ENCODE measurements around the gene OR7C1.

OR7C1 gene

DNA sequence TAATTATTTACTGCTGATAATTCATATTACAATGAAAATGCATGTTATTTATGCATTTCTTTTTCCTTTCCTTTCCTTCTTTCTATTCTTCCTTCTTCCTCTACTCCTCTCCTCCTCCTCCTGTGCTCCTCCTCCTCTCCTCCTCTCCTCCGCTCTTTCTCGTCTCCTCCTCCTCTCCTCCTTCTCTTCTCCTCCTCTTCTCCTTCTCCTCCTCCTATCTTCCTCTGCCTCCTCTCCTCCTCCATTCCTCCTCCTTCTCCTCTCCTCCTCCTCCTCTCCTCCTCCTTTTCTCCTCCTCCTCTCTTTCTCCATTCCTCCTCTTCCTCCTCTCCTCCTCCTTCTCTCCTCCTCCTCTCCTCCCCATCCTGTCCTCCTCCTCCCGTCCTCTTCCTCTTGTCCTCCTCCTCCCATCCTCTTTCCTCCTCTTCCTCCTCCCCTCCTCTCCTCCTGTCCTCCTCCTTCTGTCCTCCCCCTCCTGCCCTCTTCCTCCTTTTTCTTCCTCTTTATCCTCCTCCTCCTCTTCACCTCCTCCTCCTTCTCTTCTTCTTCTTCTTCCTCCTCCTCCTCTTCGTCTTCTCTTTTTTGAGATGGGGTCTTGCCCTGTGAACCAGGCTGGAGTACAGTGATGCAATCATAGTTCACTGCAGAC is 71.4 kb downstream of the OR7C1 start:
- DNase-seq, result no peak

DNA sequence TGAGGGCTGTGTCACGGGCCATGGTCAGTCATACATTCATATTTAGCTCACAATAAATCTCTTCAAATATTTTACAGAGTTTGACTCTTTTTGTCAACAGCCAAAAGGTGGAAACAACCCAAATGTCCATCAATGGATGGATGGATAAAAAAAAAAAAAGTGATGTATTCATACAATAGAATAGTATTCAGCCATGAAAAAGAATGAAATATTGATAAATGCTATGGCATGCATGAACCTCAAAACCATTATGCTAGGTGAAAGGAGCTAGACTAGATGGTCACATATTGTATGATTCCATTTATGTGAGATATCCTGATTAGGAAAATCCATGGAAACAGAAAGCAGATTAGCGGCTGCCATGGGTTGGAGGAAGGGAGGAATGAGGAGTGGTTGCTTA is 72.9 kb downstream of the OR7C1 start:
- no peak for DNase-seq

DNA sequence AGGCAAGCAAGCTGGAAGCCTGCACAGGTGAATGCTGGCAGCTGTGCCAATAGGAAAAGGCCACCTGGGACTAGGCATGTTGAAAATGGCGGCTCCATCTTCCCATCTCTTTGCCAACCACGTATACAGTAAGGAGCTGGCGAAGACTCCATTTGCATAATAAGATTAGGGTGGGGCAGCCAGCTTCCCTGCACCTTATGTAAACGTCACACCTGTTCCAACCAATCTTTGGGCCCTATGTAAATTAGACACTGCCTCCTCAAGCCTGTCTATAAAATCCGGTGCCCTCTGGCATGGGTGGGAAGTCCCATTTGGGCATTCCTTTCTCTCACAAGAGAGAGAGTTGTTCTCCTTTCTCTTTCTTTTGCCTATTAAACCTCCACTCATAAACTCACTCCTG is 73.4 kb downstream of the OR7C1 start:
- no peak for DNase-seq

DNA sequence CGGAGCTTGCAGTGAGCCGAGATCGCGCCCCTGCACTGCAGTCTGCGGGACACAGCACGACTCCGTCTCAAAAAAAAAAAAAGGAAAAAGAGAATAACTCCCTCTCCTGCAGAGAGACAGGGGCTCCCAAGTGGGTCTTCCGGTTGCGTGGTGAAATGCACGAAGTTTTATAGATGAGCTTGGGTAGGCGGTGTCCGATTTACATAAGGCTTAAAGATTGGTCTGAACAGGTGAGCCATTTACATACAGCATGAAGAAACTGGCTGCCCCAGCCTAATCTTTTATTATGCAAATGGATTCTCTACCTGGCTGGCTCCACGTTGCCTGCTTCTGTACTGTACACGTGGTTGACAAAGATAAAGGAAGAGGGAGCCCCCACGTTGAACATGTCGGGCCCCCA is 76.2 kb downstream of the OR7C1 start:
- DNase-seq, result no peak

DNA sequence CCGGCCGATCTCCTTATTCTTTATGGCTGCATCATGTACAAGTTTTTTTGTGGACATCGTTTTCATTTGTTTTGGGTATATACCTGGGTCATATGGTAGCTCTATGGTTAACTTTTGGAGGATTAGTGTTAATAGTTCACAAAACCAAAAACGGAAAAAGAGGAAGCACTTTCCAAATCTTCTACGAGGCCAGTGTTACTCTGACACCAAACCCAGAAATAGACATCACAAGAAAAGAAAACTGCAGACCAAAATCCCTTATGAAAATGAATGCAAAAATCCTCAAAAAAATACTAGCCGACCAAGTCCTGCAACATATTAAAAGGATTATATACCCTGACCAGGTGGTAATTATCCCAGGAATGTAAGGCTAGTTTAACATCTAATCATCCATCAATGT is 86.4 kb downstream of the OR7C1 start:
- no peak for DNase-seq

All from activated CD4-positive, alpha-beta T cell treated with anti-CD3 and anti-CD28 coated beads, Interleukin-2, amount 50 U/mL, for 16 hours (primary cell).